DOHH2 (cell line): Measurements from ENCODE around the gene DZIP3.

Source experiments
- EZH2phosphoT487 ChIP-seq: fragments of 200-600 bp; sonication (generic); IDR thresholded peaks from 2 replicates; pipeline ENCODE4 v1.6.1; 2017; ENCODE audit warnings: borderline replicate concordance, mild to moderate bottlenecking, antibody characterized with exemption, low read length, moderate library complexity, mixed read lengths
- TF ChIP-seq, protein P1 (sequence below): fragments of 200-600 bp; sonication (generic); IDR thresholded peaks from one replicate; pipeline ENCODE4 v1.5.1; 2014; ENCODE audit warnings: antibody characterized with exemption, mild to moderate bottlenecking, low read depth, low read length; ENCODE audit not compliant: poor library complexity, severe bottlenecking

GRCh38 chr3:108564564-108564963 lies 25.0 kb upstream of the DZIP3 start:
- TF ChIP-seq, protein P1, sequence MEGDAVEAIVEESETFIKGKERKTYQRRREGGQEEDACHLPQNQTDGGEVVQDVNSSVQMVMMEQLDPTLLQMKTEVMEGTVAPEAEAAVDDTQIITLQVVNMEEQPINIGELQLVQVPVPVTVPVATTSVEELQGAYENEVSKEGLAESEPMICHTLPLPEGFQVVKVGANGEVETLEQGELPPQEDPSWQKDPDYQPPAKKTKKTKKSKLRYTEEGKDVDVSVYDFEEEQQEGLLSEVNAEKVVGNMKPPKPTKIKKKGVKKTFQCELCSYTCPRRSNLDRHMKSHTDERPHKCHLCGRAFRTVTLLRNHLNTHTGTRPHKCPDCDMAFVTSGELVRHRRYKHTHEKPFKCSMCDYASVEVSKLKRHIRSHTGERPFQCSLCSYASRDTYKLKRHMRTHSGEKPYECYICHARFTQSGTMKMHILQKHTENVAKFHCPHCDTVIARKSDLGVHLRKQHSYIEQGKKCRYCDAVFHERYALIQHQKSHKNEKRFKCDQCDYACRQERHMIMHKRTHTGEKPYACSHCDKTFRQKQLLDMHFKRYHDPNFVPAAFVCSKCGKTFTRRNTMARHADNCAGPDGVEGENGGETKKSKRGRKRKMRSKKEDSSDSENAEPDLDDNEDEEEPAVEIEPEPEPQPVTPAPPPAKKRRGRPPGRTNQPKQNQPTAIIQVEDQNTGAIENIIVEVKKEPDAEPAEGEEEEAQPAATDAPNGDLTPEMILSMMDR = no peak
- TF ChIP-seq EZH2phosphoT487 = no peak
